CD4-positive, alpha-beta T cell treated with Interleukin-21 for 1 hour (primary cell): ENCODE data around the gene GAS2L1.
A peak's percentile ranks its signal among the peaks of the same experiment; 100 is the strongest.

ENCODE experiments used
- DNase-seq: peaks from one replicate; pipeline ENCODE4 v3.0.0-alpha.2; 2020

The GAS2L1 gene

DNA sequence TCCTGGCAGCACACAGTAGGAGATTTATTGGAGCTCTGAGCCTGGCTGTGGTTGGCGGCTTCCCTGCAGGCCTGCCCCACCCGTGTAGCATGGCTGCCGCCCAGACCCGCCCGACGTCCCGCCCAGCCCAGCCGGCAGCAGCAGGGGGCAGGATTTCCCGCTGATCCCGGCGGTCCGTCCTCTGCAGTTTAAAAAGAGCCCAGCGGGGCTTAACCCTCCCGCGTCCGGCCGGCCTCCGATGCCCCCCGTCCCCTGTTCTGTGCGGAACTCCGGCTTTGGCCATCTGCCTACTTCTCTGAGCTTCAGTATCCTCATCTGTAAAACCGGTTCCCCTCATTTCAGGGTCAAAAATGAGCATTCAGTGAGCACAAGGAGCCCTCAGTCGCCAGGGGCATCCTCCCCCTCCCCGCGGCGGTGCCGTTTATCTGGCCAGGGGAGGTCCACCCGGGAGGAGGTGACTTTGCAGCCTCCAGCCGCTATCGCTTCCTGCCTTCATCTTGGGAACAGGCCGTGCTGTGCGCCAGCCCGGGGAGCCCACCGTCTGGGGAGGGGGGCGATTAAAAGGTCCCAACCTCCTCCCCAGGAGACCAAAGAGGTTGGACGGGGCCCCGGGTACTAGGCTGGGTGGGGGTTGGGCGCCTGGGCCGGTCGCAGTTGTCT is at the start of gene GAS2L1:
TSS of gene GAS2L1 (plus strand) at position 476 of the 660 bp plus-strand sequence. CDS start 1,456 bp downstream, outside the sequence.
- peak; percentile 30 for DNase-seq

DNA sequence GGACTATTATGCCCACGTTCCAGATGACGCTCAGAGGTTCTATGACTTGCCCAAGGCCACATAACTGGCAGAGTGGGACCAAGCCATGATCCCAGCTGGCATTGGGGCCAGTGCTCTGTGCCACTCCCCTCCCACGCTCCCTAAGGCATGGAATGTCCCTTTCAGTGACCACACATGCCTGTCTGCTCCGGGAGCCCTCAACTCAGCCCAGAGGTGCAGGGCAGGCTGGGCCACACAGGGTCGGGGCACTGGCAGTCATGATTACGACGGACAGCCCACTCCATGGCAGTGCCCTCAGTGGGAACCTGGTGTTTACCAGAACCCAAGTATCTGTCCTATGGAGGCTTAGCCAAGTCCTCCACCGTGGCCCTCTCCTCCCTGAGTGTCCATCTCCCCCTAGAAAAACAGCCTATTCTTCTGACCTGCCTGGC is 48.7 kb upstream of the GAS2L1 start:
- DNase-seq = no peak

DNA sequence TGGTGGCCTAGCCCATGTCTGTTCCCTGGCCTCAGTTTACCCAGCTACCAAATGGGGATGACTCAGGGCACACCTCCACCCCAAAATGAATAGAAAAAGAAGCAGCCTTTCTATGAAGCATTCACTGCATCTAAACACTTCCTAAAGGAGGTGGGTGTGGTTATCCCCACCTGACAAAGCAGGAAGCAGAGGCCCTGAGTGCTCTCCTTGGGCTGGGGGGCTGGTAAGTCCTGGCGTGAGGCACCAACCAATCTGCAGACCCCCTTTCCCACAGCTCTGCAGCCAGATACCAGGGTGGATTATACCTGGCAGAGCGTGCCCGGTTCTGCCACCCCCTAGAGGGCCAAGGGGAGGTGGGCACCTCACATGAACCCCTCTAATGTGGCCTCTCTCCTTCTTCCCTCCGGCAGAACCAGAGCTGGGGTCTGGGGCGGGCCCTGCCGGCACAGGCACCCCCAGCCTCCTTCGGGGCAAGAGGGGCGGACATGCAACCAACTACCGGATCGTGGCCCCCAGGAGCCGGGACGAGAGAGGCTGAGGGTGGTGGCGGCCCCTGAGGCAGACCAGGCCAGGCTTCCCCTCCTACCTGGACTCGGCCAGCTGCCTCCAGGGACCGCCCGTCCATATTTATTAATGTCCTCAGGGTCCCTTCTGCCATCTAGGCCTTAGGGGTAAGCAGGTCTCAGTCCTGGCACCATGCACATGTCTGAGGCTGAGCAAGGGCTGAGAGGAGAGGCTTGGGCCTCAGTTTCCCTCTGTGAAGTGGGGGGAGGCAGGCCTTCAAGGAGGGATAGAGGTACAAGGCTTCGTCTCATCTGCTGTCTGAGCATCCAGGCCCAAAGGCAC is 47.8 kb upstream of the GAS2L1 start:
- no peak for DNase-seq

DNA sequence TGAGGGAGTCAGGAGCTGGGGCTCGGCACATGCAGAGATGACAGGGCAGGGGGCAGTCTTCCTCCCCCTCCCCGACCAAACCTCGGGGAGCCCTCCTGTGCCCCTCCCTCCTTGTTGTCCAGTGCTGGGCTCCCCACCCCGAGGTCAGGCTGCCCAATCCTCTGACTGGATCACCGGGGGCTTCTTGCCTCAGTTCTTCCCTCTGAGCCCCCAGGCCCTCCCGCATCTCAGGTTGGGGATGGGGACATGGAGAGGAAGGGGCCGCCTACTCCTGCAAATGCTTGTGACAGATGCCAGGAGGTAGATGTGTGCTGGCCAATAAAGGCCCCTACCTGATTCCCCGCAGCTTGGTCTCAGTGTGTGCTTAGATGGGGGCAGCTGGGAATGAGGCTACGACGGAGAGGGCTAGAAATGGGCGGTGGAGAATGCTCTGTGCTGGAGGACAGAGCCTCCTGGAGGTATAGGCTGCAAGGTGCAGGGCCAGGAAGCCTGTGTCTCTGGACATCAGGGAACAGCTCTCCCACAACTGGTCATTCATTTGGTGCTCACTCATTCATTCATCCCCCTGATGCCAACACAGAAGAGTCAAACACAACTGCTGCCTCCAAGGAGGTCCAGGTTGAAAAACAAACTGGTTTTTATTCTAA is 47.1 kb upstream of the GAS2L1 start:
- no peak for DNase-seq

DNA sequence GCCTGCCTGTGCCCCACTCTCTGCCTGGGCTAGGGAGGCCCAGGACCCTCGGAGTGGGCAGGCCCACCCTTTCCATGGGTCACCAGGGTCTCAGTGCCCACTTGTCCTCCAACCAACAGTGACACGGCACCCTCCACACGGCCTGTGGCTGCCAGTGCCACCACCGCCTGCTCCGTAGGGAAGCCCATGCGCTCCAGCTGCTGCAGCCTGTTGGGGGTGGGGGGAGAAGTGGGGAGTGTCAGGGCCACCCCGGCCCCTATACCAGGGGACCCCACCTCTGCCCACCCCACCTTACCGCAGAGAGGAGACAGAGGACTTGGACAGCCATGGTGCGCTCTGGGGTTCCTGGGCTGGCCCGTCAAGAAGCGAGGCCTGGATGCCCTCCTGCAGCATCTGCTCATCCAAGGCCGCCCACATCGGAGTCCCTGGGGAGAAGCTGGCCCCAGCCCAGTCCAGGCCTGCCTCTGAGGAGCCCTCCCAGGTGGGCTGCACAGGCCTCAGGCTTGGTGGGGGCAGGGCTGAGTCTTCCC is 46.4 kb upstream of the GAS2L1 start:
- no peak for DNase-seq

DNA sequence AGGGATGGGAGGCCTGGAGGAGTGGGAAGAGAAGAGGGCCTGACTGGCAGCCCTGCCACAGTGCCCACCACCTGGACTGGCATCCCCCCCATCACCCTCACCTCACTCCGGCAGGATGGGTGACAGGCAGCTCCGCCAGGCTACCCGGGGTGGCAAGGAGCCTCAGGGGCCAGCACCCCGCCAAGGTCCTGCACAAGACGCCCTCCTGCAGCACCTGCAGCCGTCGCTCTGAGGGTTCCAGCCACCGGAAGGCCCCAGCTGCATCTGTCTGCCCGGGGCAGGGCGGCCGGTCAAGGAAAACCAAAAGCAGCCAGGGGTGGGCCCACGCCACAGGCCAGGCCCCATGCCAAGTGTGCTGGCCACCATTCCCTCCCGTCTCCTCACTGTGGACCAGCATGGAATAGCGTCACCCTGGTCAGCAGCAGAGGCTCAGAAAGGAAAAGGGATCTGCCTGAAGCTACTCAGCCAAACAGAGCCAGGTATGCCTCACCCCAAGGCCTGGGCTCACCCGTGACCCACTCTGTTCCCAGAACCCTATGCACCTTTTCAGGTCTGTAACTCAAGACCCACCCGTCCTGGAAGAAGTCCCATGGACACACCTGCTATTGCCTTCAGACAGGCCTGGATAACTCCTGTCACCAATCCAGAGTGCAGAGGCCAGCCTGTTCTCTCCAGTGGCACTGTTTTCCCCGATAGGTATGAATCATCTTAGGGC is 45.7 kb upstream of the GAS2L1 start:
- DNase-seq = no peak

DNA sequence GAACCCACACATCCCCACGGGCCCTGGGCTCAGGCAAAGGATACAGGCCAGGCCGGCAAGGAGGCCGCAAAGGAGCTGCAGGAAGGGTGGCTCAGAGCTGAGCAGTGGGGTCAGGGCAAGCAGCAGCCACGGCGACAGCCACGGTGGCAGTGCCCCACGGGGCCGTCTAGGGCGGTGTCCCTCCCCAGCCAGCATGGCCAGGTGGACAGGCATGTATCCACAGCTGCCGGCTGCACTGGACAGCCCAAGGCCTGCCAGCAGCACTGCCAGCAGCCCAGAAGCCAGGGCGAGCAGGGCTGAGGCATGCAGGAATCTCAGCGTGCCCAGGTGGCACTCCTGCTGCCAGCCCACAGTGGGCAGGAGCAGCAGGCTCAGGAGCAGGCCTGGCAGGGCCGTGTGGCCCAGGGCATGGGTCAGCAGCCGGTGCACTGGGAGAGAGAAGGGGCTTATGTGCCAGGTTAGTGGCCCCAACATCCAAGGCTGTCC is 42.6 kb upstream of the GAS2L1 start:
- DNase-seq = no peak

DNA sequence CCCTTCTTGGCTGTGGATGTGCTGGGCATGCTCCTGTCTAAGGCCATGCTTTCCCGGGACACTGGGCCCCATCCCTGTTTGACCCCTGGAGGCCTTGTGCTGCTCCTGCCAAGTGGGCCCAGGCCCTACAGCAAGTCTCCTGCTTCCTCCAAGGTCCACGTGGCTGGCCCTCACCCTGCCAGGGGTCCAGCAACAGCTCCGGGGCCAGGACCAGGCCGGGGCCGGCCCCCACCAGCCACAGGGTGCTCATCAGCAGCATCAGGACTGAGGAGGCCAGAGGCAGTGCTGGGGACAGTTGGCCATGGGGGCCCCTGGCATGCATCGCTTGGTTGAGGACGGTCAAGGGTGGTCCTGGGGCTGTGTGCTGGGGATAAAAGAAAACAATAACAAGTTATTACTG is 41.1 kb upstream of the GAS2L1 start:
- DNase-seq = no peak

DNA sequence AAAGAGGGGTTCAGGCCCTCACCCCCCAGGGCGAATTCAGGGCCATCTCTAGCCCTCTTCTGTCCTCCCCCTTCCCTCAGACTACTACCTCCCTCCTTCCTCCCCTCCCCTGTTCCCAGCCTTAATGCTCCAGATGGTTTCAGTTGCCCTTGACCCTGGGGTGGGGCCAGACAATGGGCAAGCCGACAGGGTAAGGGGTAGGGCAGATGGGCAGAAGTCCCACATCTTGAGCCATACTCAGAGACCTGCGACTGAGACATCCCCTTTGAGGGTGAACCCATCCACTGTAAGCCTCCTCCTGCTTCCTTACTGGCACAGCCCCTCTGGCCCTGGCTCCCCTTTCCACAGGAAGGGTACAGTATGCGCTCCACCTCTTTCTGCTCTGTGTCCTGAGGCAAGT is 40.5 kb upstream of the GAS2L1 start:
- no peak for DNase-seq

DNA sequence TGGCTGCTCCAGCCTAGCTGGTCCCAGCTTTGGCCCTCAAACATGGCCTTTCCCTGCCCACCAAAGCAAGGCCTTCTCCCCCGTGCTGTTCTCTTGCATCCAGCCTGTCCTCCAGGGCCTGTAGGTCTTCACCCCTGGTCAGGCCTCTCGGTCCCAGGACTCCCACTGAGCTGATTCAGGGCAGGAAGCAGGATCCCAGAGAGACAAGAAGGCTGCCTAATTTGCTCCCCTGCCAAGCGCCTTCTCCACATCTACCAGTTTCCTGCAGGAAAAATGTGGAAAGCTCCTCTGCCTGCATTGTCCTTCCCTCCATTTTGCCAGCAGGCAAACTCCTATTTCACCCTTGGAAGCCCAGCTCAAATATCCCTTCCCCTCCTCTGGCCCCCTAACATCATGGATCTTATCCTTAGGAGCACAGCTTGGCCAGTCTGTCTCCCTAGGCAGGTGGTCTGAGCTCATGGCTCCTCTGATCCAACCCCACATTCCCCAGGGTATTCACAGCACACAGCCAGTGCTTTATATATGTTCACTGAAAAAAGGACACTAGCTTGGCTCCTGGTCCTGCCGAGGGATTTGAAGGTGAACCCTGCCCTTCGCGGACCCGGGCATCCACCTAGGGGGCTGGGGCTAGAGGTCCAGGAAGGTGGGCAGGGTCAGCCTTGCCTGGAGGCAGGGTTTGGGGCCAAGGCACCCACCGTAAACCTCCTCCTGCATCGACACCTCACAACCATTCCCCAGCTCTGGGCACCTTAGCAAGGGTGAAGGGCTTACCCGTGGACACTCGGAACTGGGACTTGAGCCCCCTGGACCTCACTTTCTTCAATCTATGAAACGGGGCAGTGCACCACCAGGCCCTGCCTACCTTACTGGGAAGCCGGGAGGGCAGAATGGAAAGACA is 39.6 kb upstream of the GAS2L1 start:
- DNase-seq = no peak

DNA sequence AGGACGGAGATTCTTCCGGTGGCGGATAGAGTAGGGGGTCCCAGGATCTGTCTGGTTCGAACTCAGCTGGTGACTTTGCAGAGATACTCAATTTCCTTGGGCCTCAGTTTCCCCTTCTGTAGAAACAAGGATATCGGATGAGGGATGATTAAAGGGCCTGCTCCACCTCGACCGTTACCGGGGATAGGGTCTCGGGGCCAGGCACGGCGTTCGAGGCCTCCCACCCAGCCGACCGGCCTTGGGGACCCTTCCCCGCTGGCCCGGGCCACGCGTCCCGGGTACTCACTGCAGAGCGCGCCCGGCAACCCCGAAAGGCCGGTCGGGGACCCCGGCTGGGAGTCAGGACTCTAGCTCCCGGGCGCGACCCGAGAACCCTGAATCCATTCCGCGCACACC is 39.0 kb upstream of the GAS2L1 start:
- no peak for DNase-seq

DNA sequence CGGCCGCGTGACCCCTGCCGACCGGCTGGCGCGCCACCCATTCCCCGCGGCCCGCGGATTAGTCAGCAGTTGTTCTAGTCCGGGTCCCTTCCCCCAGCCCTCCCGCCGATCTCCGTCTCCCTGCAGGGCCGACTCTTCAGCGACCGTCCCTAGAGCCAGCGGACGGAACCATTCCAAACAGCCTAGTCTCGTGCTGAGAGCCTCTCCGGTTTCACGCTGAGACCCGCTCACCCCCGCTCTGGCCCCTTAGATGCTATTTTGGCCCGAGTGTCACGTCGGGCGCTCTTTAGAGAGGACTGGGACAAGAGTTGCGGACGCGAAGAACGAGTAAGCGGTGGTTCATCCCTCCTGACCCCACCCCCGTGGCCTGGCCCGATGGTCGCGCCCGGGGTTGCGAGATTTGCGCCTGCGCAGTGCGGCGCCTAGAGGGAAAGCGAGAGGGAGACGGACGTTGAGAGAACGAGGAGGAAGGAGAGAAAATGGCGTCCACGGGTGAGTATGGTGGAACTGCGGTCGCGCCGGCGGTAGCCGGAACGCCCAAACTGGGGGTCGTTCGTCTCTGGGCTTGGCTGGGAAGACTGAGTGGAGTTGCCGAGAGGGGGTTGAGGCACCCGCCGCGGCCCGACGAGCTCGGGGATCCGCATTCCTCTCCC is 38.5 kb upstream of the GAS2L1 start, which contains the start of the genes EWSR1 and RHBDD3:
TSS of gene EWSR1 (plus strand) at position 411 of the 653 bp plus-strand sequence. CDS start at position 480, 69 bp downstream.
TSS of gene RHBDD3 (minus strand) at position 124 of the 653 bp plus-strand sequence. CDS start 2,355 bp downstream, outside the sequence.
- DNase-seq = peak; percentile 97

DNA sequence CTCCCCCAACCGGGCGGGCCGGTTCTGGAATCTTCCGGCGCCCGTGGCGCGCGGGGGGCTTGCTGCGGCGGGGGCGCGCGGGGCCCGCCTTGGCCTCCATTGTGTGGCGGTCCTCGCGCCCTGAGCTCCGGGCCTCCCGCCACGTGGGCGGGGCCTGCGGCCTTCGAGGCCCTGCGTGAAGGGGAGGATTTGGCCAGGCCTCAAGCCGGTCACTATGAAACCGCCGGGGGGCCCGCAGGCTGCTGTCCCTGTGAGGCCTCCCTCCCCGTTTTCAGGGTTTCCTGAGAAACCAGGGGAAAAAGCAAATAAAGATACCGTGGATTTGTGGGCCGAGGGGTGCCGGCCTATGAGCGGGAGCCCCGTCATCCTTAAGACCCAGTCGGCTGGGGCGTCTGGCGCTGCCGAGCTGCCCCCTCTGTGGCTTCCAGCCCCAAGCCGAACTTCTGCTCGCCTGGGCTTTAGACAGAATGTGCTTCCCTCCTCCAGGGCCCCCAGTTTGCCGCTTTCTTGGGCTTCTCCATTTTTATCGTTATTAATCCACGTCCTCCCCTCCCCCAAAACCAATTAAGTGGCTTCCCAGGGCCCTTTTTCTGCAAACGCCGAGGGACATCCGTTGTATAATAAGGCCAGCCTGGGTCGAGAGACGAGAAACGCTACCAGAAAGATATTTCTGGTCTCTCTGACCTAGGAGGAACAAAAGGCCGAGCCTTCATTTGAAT is 37.8 kb upstream of the GAS2L1 start:
- peak; percentile 46 for DNase-seq

DNA sequence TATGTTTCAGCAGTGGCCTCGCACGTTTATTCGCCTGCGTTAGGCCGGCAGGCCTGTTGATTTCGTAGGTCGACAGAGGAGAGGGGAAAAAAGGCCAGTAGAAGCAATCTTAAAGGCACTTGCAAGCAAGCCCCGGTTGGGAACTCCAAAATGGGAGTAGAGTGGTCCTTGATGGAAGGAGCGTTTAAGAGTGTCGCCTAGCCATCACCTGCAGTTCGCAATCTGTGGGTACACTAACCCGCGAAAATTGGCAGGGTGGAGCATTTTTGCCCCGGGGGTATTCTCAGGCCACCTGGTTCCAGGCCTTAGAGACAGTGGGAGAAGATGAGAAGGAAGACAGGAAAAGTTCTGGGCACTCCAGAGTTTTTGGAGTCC is 37.2 kb upstream of the GAS2L1 start:
- DNase-seq = no peak

DNA sequence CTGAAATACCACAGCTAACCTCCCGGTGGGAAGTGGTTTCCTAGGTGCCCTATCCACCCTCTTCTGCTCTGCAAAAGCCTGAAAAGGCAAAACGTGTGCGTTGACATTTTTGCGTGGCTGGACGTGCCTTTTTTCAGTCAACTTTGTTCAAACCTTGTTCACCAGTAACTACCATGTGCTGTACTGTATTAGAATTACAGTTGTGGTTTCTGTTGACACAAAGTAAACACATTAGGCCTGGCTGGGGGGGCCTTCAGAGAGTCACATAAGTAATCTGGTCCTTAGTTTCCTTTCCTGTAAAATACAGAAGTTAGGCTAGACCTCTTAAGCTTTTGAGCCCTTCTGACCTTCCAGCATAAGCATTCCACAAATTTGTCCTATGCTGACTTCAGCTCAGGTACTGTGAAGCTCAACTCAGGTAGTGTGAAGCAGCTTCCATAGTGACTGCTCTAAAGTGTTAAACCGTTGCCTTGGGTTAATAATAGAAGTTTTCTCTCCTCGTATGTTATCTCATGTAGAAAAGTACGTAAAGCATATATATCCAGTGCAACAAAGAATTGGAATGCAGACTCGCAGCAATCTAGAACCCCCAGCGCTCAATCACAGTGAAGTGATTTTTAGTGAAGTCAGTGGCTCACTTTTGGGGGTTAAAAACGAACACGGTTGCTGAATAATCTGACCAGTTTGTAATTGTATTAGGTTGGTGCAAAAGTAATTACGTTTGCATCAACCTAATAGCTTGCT is 36.5 kb upstream of the GAS2L1 start:
- no peak for DNase-seq

DNA sequence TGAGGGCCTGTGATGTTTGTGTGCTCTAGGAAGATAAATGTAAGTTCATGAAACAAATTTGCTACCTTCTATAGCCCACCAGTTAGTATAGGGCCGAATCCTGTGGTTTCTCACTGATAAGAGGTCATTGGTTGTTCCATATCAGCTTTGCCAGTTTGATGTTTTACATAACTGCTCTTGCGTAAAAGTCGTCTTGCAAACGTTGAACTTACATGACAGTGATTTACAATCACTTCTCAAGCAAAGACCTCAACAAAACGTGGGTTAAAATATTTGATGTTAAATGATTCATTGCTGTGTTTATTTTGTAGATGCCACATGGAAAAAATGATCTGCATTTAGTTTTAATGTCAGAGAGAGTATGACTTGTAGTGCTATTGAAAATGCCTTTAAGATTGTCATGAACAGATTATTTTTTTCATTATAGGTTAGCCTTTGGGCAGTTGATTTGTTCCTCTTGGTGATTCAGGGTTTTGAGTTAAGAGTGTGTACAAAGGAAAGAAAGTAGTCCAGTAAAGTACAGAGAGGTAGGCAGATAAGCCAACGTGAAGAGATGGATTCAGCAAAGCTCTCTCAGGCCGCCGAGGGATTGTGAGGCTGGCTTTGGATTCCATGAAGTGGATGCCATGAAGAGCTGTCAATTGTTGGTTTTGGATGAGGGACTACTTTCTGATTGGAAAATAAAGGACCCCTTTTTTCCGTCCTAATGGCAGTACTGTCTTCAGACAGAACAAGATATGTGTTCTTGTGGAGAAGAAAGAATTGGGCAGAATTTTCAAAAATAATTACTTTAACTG is 35.8 kb upstream of the GAS2L1 start:
- DNase-seq = no peak

DNA sequence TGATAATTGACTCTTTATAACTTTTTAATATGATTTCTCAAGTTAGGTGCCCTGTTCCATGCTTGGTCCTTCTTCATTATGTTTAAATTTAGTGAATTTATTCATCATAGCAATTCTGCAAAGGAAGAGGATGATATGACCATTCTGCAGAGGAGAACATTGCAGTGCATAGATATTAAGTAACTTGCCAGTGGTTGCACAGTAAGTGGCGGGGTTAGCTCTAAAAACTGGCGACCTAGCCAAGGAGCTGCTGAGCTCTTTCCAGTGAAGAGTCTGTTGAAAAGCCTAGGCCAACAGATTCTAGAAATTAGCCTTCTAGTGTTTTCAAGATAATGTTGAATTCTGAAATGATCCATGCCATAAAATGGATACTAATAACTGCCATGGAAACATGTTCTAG is 33.8 kb upstream of the GAS2L1 start:
- DNase-seq = no peak

DNA sequence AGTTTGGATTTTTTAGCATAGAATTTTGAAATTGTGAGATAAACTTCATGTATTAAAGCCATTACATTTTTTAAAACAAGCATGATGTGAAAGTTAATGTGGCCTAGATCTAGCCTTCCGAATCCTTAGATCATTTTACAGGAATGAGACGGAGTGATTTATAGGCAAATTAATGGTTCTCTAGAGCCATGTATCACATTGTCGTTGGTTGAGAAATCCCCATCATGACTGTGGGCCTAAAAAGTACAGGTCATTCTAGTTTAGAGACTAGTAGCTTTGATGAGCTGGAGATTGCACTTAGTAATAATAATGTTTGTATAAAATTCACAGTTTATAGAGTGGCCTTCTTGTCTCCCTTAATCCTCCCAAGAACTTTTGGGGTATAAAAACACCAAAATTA is 31.3 kb upstream of the GAS2L1 start:
- no peak for DNase-seq
